ENCODE results near the gene FES.
"Not testable (repeated sequence)": the region's sequence is repeated elsewhere in the genome, so short reads cannot be mapped to it uniquely, and the experiment has no call there.

Gene FES

DNA sequence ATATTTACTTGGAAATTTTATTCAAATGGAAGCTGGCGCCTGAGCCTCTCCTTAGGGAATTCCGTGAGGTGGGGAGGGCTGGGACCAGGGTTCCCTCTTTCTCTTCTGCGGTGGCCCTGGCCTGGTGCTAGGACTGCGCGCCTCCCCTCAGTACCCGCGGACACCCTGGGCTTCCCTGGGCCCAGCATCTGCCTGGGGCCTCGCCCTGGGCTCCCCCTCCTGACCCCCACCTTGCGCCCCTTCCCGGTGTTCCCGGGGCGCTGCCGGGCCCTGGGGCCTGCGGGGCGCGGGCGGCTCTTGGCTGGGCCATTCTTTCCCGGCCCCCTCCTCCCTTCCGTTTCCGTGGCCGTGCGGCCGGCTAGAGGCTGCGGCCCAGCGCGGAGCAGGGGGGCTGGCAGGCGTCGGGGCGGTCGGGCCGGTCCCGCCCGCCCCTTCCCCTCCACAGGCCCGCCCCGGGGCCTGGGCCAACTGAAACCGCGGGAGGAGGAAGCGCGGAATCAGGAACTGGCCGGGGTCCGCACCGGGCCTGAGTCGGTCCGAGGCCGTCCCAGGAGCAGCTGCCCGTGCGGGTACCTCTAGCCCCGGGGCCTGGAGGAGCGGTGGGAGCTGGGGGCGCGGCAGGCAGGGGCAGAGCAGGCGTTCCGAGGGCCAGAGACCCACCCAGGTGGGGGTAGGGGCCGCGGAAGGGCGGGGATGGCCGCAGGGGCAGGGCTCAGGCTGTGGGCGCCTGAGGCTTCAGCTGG lies at the start of gene FES:
Gene FES (plus strand): TSS at position 529 of the 743 bp plus-strand sequence. CDS start 542 bp downstream, outside the sequence.
- no peak for DNase-seq (ENCODE audit: low read depth in 2 of 2)

DNA sequence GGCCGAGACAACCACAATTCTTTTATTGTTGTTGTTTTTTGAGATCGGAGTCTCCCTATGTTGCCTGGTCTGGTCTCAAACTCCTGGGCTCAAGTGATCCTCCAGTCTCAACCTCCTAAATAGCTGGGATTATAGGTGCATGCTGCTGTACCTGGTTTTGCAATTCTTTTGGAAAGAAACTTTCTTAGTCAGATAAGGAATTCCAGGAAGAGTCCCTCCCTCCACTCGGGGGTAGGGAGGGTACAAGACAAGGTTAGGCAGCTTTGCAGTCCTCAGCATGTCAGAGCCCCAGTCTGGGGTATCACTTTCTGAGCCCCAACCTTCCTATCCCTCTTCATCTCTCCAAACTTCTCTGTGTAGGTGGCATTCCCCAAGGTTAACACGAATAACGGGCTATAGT lies 49.7 kb upstream of the FES start:
- DNase-seq (ENCODE audit: low read depth in 2 of 2) = no peak

DNA sequence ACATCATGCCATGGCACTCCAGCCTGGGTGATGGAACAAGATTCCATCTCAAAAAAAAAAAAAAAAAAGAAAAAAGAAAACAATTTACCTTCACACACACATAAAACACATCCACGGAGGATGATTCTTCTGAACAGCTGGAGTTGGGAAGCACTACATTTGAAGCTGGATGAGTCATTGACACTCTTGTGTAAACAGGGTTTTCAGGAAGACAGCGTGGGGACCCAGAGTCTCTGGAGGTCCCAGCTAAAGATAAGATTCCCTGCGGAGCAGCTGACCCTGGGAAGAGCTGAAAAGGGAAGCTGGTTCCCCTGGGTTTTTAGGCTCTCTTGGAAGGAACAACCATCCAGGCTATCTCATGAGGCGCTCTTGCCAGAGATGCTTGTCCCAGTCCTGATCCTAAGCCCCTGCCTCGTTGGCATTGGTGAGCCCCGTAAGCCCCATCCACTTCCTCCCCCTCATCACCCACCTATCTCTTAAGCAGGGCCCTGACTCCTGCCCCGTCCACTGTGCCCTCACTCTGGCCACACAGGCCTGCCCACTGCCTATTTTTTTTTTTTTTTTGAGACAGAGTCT lies 47.9 kb upstream of the FES start:
- no peak for DNase-seq (ENCODE audit: low read depth in 2 of 2)

DNA sequence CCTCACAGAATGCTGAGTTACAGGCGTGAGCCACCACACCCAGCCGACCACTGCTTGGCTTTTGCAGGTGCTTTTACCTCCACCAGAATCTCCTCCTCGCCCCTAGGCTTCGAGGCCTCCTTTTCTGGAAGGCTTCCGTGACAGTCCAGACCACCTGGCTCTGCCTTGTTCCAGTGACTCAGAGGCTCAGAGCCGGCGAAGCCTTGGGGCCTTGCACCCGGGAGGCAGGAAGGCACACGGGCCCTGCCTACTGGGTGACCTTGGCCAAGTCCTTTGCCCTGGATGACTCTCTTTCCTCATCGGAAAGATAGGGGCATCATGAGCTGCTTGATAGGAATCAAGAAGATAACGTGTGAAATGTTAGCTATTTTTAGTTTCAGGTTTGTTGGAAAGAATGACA lies 47.2 kb upstream of the FES start:
- no peak for DNase-seq (ENCODE audit: low read depth in 2 of 2)

DNA sequence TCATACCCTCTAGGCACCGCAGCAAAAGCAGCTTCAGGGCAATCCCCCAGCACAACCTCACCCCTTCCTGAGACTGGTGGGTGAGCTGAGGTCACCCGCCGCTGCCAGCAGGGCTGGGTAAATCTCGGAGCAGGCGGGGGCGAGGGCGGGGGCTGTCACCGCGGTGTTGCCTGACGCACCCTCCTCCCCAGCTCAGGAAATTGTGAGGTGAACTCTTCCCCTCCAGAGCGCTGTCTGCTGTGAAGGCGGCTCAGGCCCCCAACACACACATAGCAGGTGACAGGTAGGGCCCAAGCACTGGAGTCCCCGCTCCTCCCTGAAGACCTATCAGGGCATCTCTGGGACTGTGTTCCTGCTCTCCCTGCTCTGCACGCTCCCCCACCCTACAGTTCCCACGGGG lies 46.2 kb upstream of the FES start:
- peak; percentile 67 to 86 for DNase-seq (ENCODE audit: low read depth in 2 of 2)

DNA sequence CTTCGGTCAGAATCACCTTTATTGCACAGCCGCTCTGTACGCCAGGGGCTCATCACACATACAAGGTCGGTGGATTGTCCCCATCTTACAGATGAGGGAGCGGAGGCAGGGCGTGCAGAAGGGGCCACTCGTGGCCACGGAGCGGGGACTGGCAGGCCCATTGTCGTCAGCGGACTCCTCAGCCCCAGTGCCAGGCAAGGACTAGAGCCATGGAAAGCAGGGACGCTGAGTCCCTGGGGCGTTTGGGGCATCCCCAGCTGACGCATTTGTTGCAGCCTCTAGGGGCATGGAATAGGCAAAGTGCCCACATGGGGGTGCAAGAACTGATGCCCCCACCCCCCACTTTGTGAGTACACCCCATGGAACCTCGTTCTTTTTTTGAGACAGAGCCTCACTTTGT lies 45.8 kb upstream of the FES start:
- no peak for DNase-seq (ENCODE audit: low read depth in 2 of 2)

DNA sequence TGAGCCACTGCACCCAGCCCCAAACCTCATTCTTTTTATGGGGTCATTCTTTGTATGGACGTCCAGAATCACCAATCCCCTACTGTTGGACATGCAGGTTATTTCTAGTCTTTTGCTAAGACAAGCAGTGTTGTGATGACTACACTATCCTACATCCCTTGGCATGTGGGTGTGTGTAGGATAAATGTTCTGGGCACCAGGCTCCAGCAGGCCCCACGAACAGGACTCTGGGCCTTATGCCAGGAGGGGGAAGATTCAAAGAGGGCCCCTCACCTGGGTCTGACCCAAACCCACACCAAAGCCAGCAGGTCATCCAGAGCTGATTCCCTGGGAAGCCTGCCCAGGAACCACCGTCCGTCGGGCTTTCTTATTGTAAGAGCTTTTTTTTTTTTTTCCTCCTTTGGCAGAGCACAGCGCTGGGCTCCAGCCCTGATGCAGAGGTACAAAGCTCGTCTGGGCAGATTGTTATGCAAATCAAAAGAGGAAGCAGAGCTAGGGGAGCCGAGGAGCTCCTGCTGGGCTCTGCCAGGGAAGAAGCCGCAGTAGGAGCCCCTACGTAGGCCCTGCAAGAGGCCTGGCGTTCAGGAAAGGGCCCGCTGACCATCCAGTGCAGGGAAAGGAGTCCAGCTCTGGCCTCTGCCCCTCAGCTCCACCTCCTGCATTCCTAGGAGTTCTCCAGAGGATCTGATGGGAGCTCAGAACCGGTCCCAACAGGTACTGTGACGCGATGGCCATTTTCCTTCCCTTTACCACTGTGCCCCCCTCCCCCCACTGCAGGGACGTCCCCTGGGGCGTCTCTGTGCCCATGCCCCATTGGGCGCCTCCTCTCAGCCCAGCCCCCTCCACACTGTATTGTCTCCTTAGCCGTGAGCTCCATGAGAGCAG lies 44.9 kb upstream of the FES start:
- no peak for DNase-seq (ENCODE audit: low read depth in 2 of 2)

DNA sequence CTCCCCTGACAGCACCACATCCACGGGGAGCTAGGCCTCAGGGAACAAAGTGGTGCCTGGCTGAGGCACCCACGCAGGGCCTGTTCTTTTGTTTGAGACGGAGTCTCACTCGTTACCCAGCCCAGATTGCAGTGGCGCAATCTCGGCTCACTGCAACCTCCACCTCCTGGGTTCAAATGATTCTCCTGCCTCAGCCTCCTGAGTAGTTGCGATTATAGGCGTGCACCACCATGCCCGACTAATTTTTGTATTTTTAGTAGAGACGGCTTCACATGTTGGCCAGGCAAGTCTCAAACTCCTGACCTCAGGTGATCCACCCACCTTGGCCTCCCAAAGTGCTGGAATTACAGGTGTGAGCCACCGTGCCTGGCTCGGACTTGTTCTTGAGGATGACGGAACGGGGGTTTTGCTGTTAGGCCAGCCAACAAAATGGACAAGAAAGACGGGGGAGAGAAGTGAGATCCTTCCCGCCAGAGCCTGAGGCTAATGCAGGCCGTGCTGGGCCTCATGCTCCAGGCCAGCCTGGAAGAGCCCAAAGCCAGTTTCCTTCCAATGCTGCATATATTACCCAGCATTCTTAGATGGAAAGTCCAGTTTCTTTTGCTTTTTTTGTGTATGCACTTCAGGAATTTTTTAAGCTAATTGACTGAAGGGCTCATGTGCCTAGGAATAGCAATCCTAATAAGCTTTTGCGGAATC lies 44.0 kb upstream of the FES start:
- no peak for DNase-seq (ENCODE audit: low read depth in 2 of 2)

DNA sequence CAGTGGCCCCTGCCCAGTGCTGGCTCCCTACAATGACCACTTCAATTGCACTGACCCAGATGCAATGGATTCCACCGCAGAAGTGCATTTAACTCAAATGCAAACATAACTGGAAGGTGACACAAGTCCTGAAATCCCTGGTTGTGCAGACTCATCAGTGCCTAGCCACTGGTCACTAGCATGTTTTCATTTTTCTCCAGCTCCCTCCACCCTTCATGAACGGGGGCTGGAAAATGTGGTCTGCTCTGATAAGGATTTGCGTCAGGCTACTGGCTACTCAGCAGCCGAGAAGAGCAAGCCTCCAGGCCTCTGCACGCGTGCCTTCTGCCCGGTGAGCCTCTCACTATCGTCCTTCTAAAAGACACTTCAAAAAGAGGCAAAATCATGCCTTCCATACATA lies 43.4 kb upstream of the FES start:
- DNase-seq (ENCODE audit: low read depth in 2 of 2) = no peak

DNA sequence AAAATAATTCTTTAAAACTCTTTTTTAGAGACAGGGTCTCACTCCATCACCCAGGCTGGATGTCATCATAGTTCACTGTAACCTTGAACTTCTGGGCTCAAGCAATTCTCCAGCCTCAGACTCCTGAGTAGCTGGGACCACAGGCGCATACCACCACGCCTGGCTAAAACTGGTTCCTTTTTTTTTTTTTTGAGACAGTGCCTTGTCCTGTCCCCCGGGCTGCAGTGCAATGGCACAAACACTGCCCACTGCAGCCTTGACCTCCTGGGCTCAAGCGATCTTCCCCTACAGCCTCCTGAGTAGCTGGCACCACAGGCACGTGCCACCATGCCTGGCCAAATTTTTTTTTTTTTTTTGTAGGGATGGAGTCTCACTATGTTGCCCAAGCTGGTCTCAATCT lies 39.6 kb upstream of the FES start:
- no peak for DNase-seq (ENCODE audit: low read depth in 2 of 2)

DNA sequence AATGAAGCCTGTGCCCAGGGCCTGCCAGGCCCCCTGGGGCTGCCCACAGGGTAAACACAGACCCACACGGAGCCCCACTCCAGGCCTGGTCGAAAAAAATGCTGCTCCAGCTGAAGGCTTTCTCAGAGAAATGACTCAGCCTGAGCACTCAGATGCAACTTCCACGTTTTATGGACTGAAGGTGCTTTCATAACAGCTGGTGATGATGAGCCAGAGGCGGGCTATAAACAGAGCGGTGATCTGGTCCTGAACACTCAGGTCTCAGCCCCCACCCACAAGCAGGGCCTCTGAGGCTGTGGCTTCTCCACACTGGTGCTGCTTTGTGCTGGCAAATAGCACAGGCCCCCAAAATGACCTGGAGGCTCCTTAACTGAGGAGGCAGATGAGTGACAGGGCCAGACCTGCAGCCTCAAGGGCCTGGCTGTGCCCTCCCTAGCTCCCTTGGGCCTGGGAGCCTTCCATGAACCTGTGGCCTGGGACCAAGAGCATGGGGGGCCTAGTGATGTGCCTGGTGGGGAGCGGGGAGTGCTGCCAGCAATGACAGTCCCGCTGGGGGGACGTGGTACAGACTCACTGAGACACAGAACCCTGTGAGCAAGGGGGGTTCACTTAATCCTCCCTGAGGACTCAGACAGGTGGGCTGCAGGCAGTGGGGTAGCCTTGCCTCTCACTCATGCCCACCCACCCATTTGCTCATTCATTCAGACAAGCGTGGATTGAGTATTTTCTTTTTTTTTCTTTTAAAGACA lies 38.9 kb upstream of the FES start:
- no peak for DNase-seq (ENCODE audit: low read depth in 2 of 2)

DNA sequence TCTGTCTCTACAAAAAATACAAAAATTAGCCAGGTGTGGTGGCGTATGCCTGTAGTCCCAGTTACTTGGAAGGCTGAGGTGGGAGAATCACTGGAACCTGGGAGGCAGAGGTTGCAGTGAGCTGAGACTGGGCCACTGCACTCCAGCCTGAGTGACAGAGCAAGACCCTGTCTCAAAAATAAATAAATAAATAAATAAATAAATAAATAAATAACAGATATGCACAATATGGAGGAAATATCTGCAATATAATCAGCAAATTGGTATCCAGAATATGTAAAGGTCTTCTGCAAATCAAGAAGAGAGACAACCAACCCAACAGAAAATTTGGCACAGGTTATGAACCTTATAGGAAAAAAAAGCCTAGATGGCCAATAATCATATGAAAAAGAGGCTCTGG lies 34.9 kb upstream of the FES start:
- DNase-seq (ENCODE audit: low read depth in 2 of 2) = not testable (repeated sequence)

DNA sequence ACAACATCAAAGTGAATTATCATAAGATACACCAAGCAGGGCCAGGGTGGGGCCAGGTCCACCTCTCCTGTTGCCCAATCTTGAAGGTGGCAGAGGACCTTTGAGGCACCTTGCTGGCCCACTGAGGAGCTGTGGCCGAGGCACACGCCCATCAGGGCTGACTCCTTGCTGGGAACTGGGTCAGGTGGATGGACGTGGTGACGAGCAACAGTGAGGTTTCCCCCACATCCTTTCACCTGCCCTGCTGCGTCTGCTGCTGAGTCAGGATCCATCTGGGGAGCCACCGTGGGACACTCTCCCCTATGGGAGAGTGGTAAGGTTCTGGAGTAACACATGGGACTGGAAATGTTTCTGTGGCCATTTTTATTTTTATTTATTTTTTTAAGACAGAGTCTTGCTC lies 33.2 kb upstream of the FES start:
- no peak for DNase-seq (ENCODE audit: low read depth in 2 of 2)

DNA sequence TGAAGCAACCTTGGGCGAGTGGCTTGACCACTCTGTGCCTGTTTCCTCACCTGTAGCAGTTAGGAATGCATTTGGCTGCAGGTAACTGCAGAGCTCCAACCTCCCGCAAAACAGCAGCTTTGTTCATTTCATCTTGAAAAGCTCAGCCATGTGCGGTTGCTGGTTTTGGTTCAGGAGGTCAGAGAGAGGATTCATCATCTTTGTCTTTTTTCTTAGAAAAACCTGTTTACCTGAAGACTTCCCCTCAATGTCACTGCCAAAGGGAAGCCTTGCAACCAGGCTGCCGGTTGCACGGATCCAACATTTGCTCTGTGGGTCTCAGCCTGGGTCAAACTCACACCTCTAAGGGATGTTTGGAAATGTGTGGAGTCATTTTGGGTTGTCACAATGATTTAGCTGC lies 32.4 kb upstream of the FES start:
- DNase-seq (ENCODE audit: low read depth in 2 of 2) = no peak

DNA sequence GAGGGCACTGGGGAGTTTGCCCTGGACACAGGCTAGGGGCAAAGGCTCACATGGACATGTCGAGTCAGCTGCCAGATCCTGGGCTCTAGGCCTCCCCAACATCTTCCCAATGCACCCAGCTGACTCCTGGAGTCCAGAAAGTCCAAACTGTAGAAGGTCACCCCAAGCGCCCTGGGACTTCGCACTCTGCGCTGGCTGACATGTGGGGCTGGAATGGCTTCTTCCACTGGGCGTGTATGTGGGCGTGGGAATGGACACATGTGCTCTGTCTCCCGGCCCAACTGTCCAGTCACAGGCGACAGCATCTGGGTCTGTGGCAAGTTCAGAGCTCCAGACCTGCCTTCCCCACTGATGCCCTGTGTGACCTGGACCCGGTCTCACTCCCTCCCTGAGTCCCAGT lies 29.2 kb upstream of the FES start:
- no peak for DNase-seq (ENCODE audit: low read depth in 2 of 2)

DNA sequence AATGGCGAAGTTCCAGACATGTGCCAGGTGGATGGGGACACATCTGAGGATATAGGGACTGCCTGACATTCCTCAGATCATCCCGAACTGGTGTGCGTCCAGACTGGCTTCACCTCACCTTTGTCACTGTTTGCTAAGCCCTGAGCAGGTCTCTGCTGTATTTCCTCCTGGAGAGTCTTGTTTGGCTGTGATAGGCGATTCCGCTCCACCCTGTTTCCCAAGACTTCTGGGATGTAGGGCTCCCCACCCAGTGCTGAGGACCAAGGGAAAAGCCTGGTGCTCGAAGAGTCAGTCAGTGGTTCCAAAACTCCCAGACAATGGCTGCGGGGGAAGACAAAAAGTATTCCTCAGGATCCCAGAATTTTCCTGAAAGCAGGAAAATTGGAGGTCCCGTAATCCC lies 27.0 kb upstream of the FES start:
- DNase-seq (ENCODE audit: low read depth in 2 of 2) = no peak

DNA sequence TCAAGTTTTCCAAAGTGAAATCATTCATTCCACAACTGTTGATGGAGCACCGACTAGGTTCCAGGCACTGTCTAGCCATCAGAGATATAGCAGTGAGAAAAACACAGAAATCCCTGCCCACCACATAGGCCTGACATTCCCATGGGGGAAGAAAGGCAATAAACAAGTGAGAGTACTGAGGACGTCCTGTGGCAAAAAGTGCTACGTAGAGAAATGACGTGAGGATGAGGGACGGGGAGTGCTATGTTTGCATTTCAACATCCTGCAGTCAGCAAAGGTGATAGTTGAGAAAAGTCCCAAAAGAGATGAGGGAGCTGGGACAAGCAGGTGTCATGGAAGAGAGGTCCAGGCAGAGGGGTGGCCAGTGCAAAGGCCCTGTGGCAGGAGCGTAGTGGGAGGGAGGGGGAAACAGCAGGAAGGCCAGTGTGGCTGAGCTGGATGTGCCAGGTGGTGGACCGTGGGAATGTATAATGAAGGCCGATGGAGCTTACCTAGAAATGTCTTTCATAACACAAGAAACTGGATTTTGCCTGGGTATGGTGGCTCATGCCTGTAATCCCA lies 26.3 kb upstream of the FES start:
- DNase-seq (ENCODE audit: low read depth in 2 of 2) = no peak

DNA sequence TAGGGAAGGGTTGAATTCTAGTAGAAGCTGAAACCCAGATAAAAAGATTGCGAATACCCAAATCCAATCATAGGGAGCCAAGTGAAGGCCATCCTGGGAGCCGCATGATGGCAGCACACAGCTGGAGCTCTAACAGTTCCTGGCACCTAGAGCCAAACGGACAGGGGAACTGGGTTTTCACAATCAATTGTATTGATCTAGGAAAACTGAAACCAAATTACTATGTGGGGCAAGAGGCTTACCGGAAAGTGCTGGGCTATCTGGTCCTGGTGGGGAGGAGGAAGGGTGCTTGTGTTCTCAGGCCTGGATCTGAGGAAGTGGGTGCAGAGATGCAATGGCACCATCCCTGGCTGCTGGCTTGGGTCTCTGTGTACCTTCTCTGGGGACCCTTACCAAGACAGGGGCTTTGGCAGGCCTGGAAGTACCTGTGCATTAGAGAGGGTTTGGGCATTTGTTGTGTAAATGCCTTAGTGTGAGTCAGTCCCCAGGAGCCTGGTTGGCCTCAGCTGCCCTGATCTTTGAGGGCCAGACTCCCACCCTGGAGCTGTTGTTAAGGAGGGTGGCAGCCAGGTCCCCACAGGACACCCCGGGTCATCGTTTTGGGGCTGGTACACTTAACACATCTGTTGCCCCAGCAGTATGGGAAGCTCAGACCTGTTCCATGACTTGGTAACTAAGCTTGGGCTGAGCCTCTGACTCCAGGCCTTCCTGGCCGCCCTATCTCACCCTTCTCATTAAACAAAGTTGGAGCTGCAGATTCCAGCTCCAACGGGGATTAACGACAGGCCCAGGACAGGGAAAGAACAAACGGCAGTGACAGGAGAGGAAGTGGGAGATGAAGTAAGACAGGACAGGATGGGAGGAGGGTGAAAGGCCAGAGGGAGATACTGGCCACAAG lies 24.8 kb upstream of the FES start:
- no peak for DNase-seq (ENCODE audit: low read depth in 2 of 2)

DNA sequence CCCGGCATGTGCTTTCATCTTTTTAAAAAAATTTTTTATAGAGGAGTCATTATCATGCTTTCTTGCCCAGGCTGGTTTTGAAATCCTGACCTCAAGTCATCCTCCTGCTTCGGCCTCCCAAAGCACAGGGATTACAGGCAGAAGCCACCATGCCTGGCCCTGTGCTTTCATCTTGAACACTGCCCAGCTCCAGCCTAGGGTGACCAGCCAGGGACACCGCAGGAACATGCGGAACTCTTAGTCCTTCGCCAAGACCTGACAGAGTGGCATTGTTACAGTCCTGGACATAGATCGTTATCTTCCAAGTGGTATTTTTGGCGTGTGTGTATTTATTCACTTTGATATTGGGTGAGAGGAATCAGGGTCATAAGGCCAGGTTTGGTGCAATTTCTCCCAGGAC lies 23.9 kb upstream of the FES start:
- DNase-seq (ENCODE audit: low read depth in 2 of 2) = no peak
